PC-3 (cell line): Measurements from ENCODE around the gene CD48.

Experiments
- CTCF ChIP-seq: fragments of 300-600 bp; sonication (generic); conservative IDR thresholded peaks from 2 replicates; pipeline ENCODE4 v1.5.1; 2017; ENCODE audit warnings: antibody characterized with exemption, low read depth, mild to moderate bottlenecking, low read length
- EZH2 ChIP-seq: fragments of 300-600 bp; sonication (generic); IDR thresholded peaks from one replicate; pipeline ENCODE4 v1.6.1; 2017; ENCODE audit warnings: antibody characterized with exemption, mild to moderate bottlenecking, low read length; ENCODE audit not compliant: unreplicated experiment
- EZH2phosphoT487 ChIP-seq: fragments of 300-600 bp; sonication (generic); IDR thresholded peaks from 2 replicates; pipeline ENCODE4 v1.6.1; 2018; ENCODE audit warnings: mild to moderate bottlenecking, antibody characterized with exemption, low read length, borderline replicate concordance

- TF ChIP-seq EZH2phosphoT487 (no peak), CTCF (no peak), EZH2 (no peak)
Observed at GRCh38 chr1:160640359-160641123, 71.1 kb downstream of the CD48 start.
